Measurements from ENCODE around the gene SPIN1. TPM values are rescaled to one million over a fixed set of nuclear protein-coding genes. Genes with fewer than 3 reads are reported as not detected.

SPIN1 gene
- total RNA-seq, 1 donor from 2014 or later: 48.8 TPM

DNA sequence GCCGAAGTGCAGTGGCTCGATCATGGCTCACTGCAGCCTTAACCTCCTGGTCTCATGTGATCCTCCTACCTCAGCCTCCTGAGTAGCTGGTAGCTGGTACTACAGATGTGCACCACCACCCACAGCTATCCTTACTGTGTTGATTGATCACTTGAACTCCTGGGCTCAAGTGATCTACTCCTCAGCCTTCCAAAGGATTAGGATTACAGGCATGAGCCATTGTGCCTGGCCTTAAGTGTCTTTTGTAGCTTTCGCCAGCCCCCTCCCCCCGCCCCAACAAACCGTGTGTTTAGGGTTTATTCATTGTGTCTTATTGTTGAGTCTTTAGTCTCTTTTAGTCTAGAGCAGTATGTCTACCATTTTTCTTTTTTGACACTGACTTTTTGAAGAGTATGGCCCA, 33.1 kb downstream of the SPIN1 start:
- intact Hi-C loops (cut with DNase I): no loop called here
- no peak for ATAC-seq
- no peak for DNase-seq (ENCODE audit: missing footprints)

GRCh38 chr9:88425538-88425950, 37.3 kb downstream of the SPIN1 start:
- ATAC-seq (no peak), DNase-seq (ENCODE audit: missing footprints) (no peak)
- intact Hi-C loops (cut with DNase I): no loop called here

- DNase-seq (ENCODE audit: missing footprints) (no peak), ATAC-seq (no peak)
- intact Hi-C loops (cut with DNase I): no loop called here
Measured at GRCh38 chr9:88426651-88427050, 38.4 kb downstream of the SPIN1 start.

DNA sequence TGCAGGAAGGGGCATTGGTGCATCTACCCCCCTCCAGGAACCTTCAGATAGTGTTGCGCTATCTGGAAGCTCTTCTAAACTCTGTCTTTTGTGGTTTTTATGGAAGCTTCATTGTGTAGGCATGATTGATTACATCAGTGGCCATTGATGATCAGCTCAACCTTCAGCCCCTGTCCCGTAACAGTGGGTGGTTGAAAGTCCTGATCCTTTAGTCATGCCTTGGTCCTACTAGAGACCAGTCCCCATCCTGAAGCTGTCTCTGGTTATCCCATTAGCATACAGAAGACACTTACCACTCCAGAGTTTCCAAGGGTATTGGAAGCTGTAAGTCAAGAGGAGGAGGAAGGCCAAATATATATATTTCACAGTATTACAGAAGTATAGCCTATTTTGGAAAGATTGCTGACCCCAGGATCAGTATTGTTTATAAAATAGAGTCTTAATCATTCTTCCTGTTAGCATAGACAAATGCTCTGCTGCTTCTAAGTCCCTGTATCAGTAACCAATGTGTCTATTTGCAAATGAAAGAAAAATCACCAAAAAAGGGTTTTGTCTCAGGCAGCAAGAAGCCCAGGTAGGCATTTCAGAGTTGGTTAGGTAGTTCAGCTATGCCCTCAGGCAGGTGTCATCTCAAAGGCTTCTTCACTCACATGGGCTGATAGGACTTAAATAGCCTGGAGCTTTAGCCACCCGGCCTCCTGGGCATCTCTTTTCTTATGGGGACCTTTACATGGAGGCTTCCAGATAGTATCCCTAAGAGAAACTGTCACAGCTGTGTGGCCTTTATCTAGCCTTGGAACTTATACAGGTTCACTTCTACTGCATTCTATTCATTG, 41.6 kb downstream of the SPIN1 start:
- no peak for DNase-seq (ENCODE audit: missing footprints)
- ATAC-seq: no peak
- intact Hi-C loops (cut with DNase I): no loop called here

GRCh38 chr9:88433583-88434255, 45.5 kb downstream of the SPIN1 start:
- intact Hi-C loops (cut with DNase I): no loop called here
- no peak for DNase-seq (ENCODE audit: missing footprints)
- no peak for ATAC-seq

- intact Hi-C loops (cut with DNase I): no loop called here
- no peak for ATAC-seq
- no peak for DNase-seq (ENCODE audit: missing footprints)
Measured at GRCh38 chr9:88435336-88435735, 47.1 kb downstream of the SPIN1 start.

DNA sequence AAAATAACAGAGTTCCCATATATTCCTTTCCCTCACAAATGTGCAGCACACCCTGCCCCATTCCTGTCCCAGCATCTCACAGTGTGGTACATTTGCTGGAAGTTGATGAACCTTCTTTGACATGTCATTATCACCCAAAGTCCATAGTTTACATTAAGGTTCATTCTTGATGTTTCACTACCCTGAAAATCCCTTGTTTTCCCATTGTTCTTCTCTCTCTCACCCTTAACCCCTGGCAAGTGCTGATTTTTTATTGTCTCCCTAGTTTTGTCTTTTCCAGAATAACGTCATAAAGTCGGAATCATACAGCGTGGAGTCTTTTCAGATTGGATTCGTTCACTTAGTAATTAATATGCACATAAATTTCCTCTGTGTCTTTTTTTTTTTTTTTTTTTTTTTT, 48.1 kb downstream of the SPIN1 start:
- intact Hi-C loops (cut with DNase I): no loop called here
- no peak for DNase-seq (ENCODE audit: missing footprints)
- ATAC-seq: no peak

DNA sequence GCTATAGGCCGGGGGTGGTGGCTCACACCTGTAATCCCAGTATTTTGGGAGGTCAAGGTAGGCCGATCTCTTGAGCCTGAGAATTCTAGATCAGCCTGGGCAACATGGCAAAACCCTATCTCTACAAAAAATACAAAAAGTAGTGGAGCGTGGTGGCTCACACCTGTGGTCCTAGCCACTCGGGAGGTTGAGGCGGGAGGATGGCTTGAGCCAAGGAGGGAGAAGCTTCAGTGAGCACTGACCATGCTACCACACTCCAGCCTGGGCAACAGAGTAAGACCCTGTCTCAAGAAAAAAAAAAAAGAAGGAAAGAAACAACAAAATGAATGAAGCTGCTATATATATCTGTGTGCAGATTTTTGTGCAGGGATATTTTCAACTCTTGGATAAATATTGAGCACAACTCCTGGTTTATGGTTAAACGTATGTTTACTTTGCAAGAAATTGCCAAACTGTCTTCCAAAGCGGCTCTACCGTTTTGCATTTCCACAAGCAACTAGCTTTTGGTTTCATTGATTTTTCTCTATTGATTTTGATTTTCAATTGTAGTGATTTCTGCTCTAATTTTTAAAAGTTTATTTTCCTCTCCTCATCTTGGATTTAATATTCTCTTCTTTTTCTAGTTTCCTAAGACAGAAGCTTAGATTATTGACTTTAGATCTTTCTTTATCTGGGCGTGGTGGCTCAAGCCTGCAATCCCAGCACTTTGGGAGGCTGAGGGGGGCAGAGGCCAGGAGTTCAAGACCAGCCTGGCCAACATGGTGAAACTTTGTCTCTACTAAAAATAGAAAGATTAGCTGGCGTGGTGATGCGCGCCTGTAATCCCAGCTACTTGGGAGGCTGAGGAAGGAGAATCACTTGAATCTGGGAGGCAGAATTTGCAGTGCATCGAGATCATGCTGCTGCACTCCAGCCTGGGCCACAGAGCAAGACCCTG, 49.2 kb downstream of the SPIN1 start:
- intact Hi-C loops (cut with DNase I): no loop called here
- ATAC-seq: no peak
- DNase-seq (ENCODE audit: missing footprints): no peak

GRCh38 chr9:88438811-88439210, 50.6 kb downstream of the SPIN1 start:
- no peak for ATAC-seq
- intact Hi-C loops (cut with DNase I): no loop called here
- no peak for DNase-seq (ENCODE audit: missing footprints)

- DNase-seq (ENCODE audit: missing footprints): no peak
- intact Hi-C loops (cut with DNase I): no loop called here
- no peak for ATAC-seq
Measured at GRCh38 chr9:88441301-88442007, 53.2 kb downstream of the SPIN1 start.

GRCh38 chr9:88443480-88444113, 55.4 kb downstream of the SPIN1 start:
- ATAC-seq (no peak), DNase-seq (ENCODE audit: missing footprints) (no peak)
- intact Hi-C loops (cut with DNase I): no loop called here

DNA sequence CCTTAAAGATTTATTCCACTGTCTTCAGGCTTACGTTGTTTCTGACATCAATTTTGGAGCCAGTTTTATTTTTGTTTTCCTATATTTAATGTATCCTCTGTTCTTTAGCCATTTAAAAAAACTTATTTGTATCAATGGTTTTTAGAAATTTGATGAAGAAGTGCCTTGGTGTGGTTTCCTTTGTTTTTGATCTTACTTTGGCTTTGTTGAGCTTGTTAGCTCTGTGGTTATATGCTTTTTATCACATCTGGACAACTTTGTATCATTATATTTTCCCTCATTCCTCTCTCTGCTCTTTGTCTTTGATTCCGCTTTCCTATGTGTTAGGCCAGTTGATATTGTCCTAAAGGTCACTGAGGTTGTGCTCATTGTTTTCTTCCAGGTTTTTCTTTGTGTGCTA, 58.5 kb downstream of the SPIN1 start:
- intact Hi-C loops (cut with DNase I): no loop called here
- DNase-seq (ENCODE audit: missing footprints): no peak
- no peak for ATAC-seq

DNA sequence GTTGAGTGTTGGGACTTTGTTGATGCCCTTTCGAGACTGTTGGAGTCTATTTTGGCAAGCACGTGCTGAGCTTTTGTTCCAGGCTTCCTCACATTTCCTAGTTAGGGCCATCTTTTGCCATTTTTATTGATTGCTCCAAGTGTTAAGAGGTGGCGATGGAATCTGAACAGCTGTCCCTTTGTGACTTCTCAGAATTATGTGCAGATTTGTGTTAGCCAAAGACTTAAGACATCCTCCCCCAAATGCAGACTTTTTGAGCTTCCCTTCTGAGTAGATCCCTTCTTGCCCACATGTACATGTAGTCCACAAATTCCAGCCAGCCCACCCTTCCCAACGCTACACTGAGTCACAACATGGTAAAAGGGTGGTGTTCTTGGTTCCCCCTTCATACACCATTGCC, 59.2 kb downstream of the SPIN1 start:
- intact Hi-C loops (cut with DNase I): no loop called here
- no peak for ATAC-seq

DNA sequence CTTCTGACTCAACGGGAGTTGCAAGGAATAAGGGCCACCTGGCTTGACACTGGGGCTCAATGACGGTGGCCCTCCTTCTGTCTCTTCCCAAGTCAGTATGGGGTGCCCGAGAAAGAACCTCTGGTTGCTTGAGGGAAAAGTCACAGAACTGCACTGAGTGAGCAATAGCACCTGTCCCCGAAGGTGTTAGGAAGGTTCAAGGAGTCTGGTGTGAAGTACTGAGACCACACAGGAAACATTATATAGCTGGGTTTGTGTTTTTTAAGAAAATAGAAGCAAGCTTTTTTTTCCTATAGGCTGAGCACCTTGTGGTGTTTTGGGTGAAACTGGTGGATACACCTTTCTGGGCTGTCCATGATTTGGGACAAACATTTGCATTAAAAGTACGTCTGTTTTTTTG, 62.9 kb downstream of the SPIN1 start:
- DNase-seq (ENCODE audit: missing footprints) (no peak), ATAC-seq (no peak)
- intact Hi-C loops (cut with DNase I): no loop called here

More for the DNA sequence above, 59.2 kb downstream of the SPIN1 start:
- DNase-seq (ENCODE audit: missing footprints): no peak

DNA sequence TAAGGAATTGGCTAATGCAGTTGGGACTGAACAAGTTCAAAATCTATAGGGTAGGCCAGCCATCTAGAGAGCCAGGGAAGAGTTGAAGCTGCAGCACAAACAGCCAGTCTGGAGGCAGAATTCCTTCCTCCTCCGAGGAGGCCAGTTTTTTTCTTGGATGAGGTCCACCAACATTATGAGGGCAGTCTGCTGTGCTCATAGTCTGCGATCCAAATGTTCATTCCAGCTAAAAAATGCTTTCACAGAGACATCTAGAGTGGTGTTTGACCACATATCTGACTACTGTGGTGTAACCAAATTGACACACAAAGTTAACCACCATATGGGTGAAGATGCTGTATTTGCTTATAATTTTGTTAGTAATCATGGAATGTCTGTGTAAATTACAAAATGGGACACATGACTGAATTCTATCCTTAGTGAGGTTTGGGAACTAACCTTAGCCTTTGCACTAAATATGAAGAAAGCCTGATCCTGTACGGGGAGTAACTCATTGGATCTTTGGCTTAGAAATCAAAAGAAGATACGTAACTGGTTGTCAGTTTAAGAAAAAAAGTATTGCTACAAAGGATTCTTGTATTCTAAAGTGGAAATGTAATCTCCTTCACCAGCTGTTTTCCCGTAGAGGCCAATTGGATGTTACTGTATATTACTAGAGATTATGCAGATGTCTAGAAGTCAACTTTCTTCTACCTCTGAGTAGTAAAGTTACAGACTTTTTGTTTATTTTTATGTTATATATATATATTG, 70.6 kb downstream of the SPIN1 start:
- ATAC-seq (no peak), DNase-seq (ENCODE audit: missing footprints) (no peak)
- intact Hi-C loops (cut with DNase I): no loop called here

DNA sequence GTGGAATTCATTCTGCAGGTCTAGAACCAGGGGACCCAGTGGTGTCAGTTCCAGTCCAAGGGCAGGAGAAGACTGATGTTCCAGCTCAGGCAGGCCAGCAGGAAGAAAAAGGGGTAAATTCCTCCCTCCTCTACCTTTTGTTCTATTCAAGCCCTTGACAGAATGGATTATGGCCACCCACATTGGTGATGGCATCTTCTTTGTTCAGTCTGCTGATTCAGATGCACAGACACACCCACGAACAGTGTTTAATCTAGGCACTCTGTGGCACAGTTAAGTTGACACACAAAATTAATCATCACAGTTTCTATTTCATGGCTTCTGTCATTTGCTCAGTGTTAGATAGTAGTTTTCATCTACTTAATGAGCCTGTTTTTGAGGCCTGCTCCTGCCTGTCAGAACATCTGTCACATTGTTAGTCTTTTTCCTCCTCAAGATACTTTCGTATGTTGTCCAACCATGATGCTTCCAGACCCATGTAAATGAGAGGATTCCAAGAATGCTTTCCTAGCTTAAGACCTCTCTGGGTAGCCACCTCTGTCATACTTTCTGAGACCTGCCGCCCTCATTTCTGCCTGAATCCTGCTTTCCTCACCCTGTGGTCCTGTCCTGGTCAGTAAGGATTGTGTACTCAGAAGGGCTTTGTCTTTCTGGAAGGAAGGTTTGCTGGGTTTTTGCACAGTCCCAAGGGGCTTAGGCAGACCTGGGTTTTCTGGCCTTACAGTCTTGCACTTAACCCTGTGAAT, 72.5 kb downstream of the SPIN1 start:
- ATAC-seq: no peak
- intact Hi-C loops (cut with DNase I): no loop called here
- DNase-seq (ENCODE audit: missing footprints): no peak

DNA sequence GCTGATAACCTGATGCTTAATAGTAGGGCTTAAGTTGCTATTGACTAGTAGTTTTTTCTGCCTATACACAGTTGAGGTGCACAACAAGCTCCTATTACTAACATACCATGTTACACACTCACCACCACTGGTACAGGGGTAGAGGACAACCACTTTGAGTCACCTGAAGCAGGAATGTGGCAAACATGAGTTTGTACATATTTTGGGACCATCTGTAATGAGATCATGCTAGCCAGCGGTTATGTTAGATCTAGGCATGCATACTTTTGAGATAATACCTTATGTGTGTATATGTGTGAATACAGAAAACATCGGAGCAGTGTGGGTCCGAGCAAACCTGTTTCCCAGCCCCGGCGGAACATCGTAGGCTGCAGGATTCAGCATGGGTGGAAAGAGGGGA, 73.9 kb downstream of the SPIN1 start:
- intact Hi-C loops (cut with DNase I): no loop called here
- DNase-seq (ENCODE audit: missing footprints) (no peak), ATAC-seq (no peak)
